Measurements from ENCODE around the gene THOC6. TPM values are rescaled to one million over a fixed set of nuclear protein-coding genes. Genes with fewer than 3 reads are reported as not detected.
A peak's percentile ranks its signal among the peaks of the same experiment; 100 is the strongest.

The THOC6 gene
- total and polyA plus RNA-seq, 2 experiments from 2014 or later, result 71.4 to 90.6 TPM

DNA sequence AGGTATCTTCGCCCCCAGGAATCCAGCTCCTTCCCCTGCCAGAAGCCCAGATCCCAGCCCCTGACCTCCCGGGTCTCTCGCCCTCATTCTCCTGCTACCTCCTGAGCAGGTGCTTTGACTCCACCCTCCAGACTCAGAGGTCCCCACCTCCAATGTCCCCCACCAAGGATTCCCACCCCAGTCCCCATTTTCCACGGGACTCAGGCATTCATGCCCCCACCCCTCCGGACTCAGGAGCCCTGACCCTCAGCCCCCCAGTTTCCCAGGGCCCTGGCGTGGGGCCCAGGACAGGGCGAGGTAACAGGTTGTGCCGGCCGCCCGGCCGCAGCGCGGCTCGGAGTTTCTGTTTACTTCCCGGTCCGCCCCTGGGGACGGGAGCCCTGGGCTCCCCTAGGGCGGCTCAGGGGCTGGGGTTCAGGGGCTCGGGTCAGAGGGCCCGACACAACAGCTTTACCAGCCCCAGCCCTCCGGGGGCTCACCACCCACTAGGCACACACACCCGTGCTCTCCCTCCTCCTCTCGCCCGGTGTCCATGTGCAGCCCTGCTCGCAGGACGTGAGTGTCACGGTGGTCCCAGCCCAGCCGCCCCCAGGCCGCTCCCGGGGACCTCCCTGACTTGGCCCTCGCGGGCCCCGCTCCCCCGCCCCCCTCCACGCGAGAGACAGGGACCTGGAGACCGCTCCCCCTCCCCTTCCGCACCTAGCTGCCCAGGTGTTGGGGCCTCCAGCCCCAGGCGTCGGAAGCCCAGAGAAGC lies 12.3 kb downstream of the THOC6 start:
- Mint-ChIP-seq H3K36me3 (ENCODE audit: low read depth) (peaks cover 22% of the 10 kb centered on the region), H3K9me3 (peaks cover 4% of the 10 kb centered on the region; the same call in 2 of the 3 replicates), H3K4me1 (peaks cover 33% of the 10 kb centered on the region), H3K27ac (no peak overlapping the region), H3K27me3 (ENCODE audit: insufficient read depth, low read depth, poor library complexity) (peaks cover 24% of the 10 kb centered on the region), H3K4me3 (peak overlapping the region; percentile 79)
- no peaks in the 10 kb centered on the region for H3K9me2 ChIP-seq (ENCODE audit: insufficient read depth)
- ATAC-seq, result peak; percentile 49
- TF ChIP-seq, protein P1, sequence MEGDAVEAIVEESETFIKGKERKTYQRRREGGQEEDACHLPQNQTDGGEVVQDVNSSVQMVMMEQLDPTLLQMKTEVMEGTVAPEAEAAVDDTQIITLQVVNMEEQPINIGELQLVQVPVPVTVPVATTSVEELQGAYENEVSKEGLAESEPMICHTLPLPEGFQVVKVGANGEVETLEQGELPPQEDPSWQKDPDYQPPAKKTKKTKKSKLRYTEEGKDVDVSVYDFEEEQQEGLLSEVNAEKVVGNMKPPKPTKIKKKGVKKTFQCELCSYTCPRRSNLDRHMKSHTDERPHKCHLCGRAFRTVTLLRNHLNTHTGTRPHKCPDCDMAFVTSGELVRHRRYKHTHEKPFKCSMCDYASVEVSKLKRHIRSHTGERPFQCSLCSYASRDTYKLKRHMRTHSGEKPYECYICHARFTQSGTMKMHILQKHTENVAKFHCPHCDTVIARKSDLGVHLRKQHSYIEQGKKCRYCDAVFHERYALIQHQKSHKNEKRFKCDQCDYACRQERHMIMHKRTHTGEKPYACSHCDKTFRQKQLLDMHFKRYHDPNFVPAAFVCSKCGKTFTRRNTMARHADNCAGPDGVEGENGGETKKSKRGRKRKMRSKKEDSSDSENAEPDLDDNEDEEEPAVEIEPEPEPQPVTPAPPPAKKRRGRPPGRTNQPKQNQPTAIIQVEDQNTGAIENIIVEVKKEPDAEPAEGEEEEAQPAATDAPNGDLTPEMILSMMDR (conservative IDR thresholded peaks at IDR 0.05; ENCODE audit: low read depth in 2 of 2), result no peak
- TF ChIP-seq STAT1 (IDR thresholded peaks at IDR 0.05; ENCODE audit: unreplicated experiment), result no peak
- TF ChIP-seq ZNF114 (CRISPR knock-in tag; IDR thresholded peaks at IDR 0.05), result no peak
- TF ChIP-seq JUNB (IDR thresholded peaks at IDR 0.05; ENCODE audit: unreplicated experiment), result no peak
- TF ChIP-seq EZH2phosphoT487 (IDR thresholded peaks at IDR 0.05; ENCODE audit: unreplicated experiment), result no peak
- TF ChIP-seq REST (IDR thresholded peaks at IDR 0.05; ENCODE audit: unreplicated experiment), result no peak
- no peak for TF ChIP-seq ZNF331 (CRISPR knock-in tag; IDR thresholded peaks at IDR 0.05; ENCODE audit: low read depth)
- TF ChIP-seq POLR2AphosphoS5 (IDR thresholded peaks at IDR 0.05; ENCODE audit: low read depth), result no peak
- peak overlapping the region; percentile 96 for H3K4me2 ChIP-seq
- no peak overlapping the region for H3K27ac ChIP-seq (ENCODE audit: low read depth)
- H3K27me3 ChIP-seq (ENCODE audit: insufficient read depth), result no peaks in the 10 kb centered on the region
- H3K79me2 ChIP-seq (replicated peaks; ENCODE audit: insufficient read depth), result no peaks in the 10 kb centered on the region
- peaks cover 28% of the 10 kb centered on the region; the same call in 1 of the 2 replicates for H3K4me1 ChIP-seq (ENCODE audit: insufficient read depth)
- peaks cover 14% of the 10 kb centered on the region for H4K20me1 ChIP-seq (replicated peaks; ENCODE audit: insufficient read depth)
- H3K36me3 ChIP-seq (ENCODE audit: insufficient read depth), result no peaks in the 10 kb centered on the region
- H3F3A ChIP-seq (replicated peaks; ENCODE audit: low read depth), result peaks cover 22% of the 10 kb centered on the region; the same call in 1 of the 2 replicates
- no peak overlapping the region for H2AFZ ChIP-seq
- H3K4me3 ChIP-seq, result peak overlapping the region; percentile 84
- peak; percentile 62 for DNase-seq (ENCODE audit: low spot score)

DNA sequence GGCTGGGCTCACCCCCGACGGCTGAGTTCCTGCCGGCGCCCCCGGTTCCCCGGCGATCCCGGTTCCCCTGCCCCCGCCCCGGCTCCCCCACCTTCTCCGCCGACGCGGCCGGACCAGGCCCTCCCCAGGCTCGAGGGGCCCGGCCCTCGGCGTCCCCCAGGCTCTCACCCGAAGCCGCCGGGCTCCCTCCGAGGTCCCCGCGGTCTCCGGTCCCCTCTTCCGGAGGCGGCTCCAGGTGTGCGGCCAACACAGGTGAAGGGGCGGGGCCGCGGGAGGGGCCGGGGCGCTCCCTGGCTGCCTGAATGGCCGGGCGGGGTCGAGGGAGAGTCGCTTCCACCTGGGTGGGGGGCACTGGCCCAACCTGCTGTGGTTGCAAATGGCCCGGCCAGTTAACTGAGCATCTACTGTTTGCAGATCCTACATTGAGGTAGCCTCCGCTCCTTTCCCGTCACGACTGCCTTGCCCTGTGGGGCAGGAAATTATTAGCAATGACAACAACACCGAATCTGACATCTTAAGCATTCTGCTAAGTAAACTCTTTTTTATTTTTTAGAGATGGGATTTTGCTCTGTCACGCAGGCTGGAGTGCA lies 13.0 kb downstream of the THOC6 start, which contains the start of gene BICDL2:
BICDL2 (minus strand) TSS at position 219 of the 590 bp plus-strand sequence. CDS start 1,448 bp downstream, outside the sequence.
- H3K27me3 Mint-ChIP-seq (ENCODE audit: insufficient read depth, low read depth, poor library complexity), result peaks cover 19% of the 10 kb centered on the region
- Histone ChIP-seq H3K79me2 (replicated peaks; ENCODE audit: insufficient read depth) (no peaks in the 10 kb centered on the region), H3K27ac (ENCODE audit: low read depth) (no peak within 1 kb of the TSS), H3K4me2 (peak within 1 kb of the TSS; percentile 96), H3K9me2 (ENCODE audit: insufficient read depth) (no peaks in the 10 kb centered on the region), H3K36me3 (ENCODE audit: insufficient read depth) (no peaks in the 10 kb centered on the region), H3K4me3 (peak within 1 kb of the TSS; percentile 84), H3K27me3 (ENCODE audit: insufficient read depth) (no peaks in the 10 kb centered on the region), H3K4me1 (ENCODE audit: insufficient read depth) (peaks cover 24% of the 10 kb centered on the region; the same call in 1 of the 2 replicates), H4K20me1 (replicated peaks; ENCODE audit: insufficient read depth) (peaks cover 11% of the 10 kb centered on the region), H3F3A (replicated peaks; ENCODE audit: low read depth) (peaks cover 22% of the 10 kb centered on the region; the same call in 1 of the 2 replicates), H2AFZ (no peak within 1 kb of the TSS)
- DNase-seq (ENCODE audit: low spot score) (peak; percentile 93), ATAC-seq (peak; percentile 82)
- H3K4me1 Mint-ChIP-seq, result peaks cover 30% of the 10 kb centered on the region
- no peak within 1 kb of the TSS; the same call in 1 of the 2 replicates for H3K27ac Mint-ChIP-seq
- H3K9me3 Mint-ChIP-seq, result peaks cover 4% of the 10 kb centered on the region; the same call in 2 of the 3 replicates
- peaks cover 22% of the 10 kb centered on the region for H3K36me3 Mint-ChIP-seq (ENCODE audit: low read depth)
- TF ChIP-seq NANOG (IDR thresholded peaks at IDR 0.05; ENCODE audit: borderline replicate concordance) (no peak), EZH2phosphoT487 (IDR thresholded peaks at IDR 0.05; ENCODE audit: unreplicated experiment) (no peak), POLR2AphosphoS5 (IDR thresholded peaks at IDR 0.05; ENCODE audit: low read depth) (peak; percentile 87), ZNF331 (CRISPR knock-in tag; IDR thresholded peaks at IDR 0.05; ENCODE audit: low read depth) (no peak)
- TF ChIP-seq, protein P2, sequence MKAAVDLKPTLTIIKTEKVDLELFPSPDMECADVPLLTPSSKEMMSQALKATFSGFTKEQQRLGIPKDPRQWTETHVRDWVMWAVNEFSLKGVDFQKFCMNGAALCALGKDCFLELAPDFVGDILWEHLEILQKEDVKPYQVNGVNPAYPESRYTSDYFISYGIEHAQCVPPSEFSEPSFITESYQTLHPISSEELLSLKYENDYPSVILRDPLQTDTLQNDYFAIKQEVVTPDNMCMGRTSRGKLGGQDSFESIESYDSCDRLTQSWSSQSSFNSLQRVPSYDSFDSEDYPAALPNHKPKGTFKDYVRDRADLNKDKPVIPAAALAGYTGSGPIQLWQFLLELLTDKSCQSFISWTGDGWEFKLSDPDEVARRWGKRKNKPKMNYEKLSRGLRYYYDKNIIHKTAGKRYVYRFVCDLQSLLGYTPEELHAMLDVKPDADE (IDR thresholded peaks at IDR 0.05), result peak; percentile 43; the same call in 1 of the 2 replicates
- TF ChIP-seq, protein P1 (conservative IDR thresholded peaks at IDR 0.05; ENCODE audit: low read depth in 2 of 2), result no peak
- H3K4me3 Mint-ChIP-seq, result peak within 1 kb of the TSS; percentile 81

All from GM23338 (cell line).